Measurements from ENCODE around the gene FAM78B.

The FAM78B gene

GRCh38 chr1:166053395-166053794, 113.4 kb downstream of the FAM78B start:
- TF ChIP-seq USF1 (IDR thresholded peaks at IDR 0.05) (no peak), FOXM1 (IDR thresholded peaks at IDR 0.05; ENCODE audit: borderline replicate concordance, low read depth) (no peak), RAD21 (IDR thresholded peaks at IDR 0.05; ENCODE audit: low read depth) (no peak), YY1 (IDR thresholded peaks at IDR 0.05; ENCODE audit: low read depth) (no peak), EP300 (IDR thresholded peaks at IDR 0.05; ENCODE audit: borderline replicate concordance) (no peak), TAF1 (IDR thresholded peaks at IDR 0.05; ENCODE audit: low read depth) (no peak), NFIC (IDR thresholded peaks at IDR 0.05) (no peak), EGR1 (IDR thresholded peaks at IDR 0.05) (no peak), REST (IDR thresholded peaks at IDR 0.05; ENCODE audit: low read depth) (no peak), ZBTB7A (IDR thresholded peaks at IDR 0.05; ENCODE audit: low read depth) (no peak)

- TF ChIP-seq USF1 (IDR thresholded peaks at IDR 0.05) (no peak), MAX (IDR thresholded peaks at IDR 0.05) (no peak), REST (IDR thresholded peaks at IDR 0.05; ENCODE audit: low read depth) (no peak), CEBPB (IDR thresholded peaks at IDR 0.05) (no peak), YY1 (IDR thresholded peaks at IDR 0.05; ENCODE audit: low read depth) (no peak), TAF1 (IDR thresholded peaks at IDR 0.05; ENCODE audit: low read depth) (no peak), NFIC (IDR thresholded peaks at IDR 0.05) (no peak), TEAD4 (IDR thresholded peaks at IDR 0.05) (no peak), CREB1 (IDR thresholded peaks at IDR 0.05; ENCODE audit: low read depth) (no peak), EP300 (IDR thresholded peaks at IDR 0.05; ENCODE audit: borderline replicate concordance) (no peak), ZBTB7A (IDR thresholded peaks at IDR 0.05; ENCODE audit: low read depth) (no peak), RAD21 (IDR thresholded peaks at IDR 0.05; ENCODE audit: low read depth) (no peak), FOXM1 (IDR thresholded peaks at IDR 0.05; ENCODE audit: borderline replicate concordance, low read depth) (no peak), EGR1 (IDR thresholded peaks at IDR 0.05) (no peak), TCF12 (IDR thresholded peaks at IDR 0.05; ENCODE audit: low read depth) (no peak)
Observed at GRCh38 chr1:166040202-166040997, 126.4 kb downstream of the FAM78B start.

- TF ChIP-seq TAF1 (IDR thresholded peaks at IDR 0.05; ENCODE audit: low read depth) (no peak), USF1 (IDR thresholded peaks at IDR 0.05) (no peak)
Observed at GRCh38 chr1:166039436-166040201, 127.2 kb downstream of the FAM78B start.

GRCh38 chr1:166036092-166036491, 130.7 kb downstream of the FAM78B start:
- TF ChIP-seq EP300 (IDR thresholded peaks at IDR 0.05; ENCODE audit: borderline replicate concordance) (no peak), CREB1 (IDR thresholded peaks at IDR 0.05; ENCODE audit: low read depth) (no peak), RAD21 (IDR thresholded peaks at IDR 0.05; ENCODE audit: low read depth) (no peak), USF1 (IDR thresholded peaks at IDR 0.05) (no peak), MAX (IDR thresholded peaks at IDR 0.05) (no peak), FOXM1 (IDR thresholded peaks at IDR 0.05; ENCODE audit: borderline replicate concordance, low read depth) (no peak), TAF1 (IDR thresholded peaks at IDR 0.05; ENCODE audit: low read depth) (no peak), TCF12 (IDR thresholded peaks at IDR 0.05; ENCODE audit: low read depth) (no peak), NFIC (IDR thresholded peaks at IDR 0.05) (no peak), EGR1 (IDR thresholded peaks at IDR 0.05) (no peak), TEAD4 (IDR thresholded peaks at IDR 0.05) (no peak), YY1 (IDR thresholded peaks at IDR 0.05; ENCODE audit: low read depth) (no peak), CEBPB (IDR thresholded peaks at IDR 0.05) (no peak), ZBTB7A (IDR thresholded peaks at IDR 0.05; ENCODE audit: low read depth) (no peak), REST (IDR thresholded peaks at IDR 0.05; ENCODE audit: low read depth) (no peak)

All from Ishikawa (cell line).